NB4 (cell line): Measurements from ENCODE around the gene OVAAL.

Experiments used
- CTCF ChIP-seq: IDR thresholded peaks from one replicate; pipeline ENCODE4 v1.5.1; 2012; ENCODE audit warnings: low read depth, low read length
- MYC ChIP-seq: IDR thresholded peaks from 2 replicates; pipeline ENCODE4 v1.6.1; 2011; ENCODE audit warnings: low read depth, low read length
- POLR2A ChIP-seq: IDR thresholded peaks from 2 replicates; pipeline ENCODE4 v1.6.1; 2011; ENCODE audit warnings: mild to moderate bottlenecking; ENCODE audit not compliant: insufficient read length; ENCODE audit errors: extremely low read depth

DNA sequence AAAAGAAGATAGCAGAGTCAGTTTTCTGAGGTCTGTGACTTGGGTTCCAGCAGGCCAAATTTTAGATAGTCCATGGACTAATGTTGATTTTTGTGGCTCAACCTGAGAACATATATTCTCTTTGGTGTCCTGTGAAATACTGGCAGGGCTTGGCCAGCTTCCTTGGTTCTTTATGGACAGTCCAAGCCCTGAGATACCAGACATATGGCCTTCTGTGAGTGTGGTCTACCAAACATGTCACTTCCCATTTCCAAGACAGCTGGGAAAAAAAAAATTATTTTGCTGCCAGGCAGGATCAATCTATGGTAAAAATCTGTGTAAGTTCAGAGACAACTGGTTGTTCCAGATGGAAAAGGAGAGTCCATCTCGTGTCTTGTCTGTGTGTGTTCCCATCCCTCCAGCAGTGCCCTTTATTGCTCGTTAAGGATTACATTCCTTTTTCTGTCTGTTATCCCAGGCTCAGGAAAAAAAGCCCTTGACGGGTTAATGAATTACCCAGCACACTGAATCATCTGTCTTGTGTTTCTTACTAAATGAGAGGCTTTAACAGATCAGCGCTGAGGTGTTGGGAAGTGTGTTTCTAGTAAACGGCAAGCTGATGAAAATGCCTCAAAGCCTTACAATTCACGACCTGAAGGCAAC, 39.7 kb downstream of the OVAAL start:
- no peak for TF ChIP-seq CTCF
- TF ChIP-seq POLR2A: no peak
- TF ChIP-seq MYC: no peak
